Suprapubic skin (tissue), 3 donors: ENCODE measurements around the gene TNFRSF1A.

ENCODE experiments used
- POLR2A ChIP-seq, 2 donors: fragments of 450-650 bp; IDR thresholded peaks; one replicate each; pipeline ENCODE4 v1.6.1; 2017; ENCODE audit warnings: antibody characterized with exemption in 2 of 2, mild to moderate bottlenecking in 2 of 2, moderate library complexity in 2 of 2
- TF ChIP-seq, protein P1 (sequence below), 2 donors: fragments of 200-600 bp in 1 of 2; fragments of 450-650 bp in 1 of 2; sonication (generic) in 1 of 2; IDR thresholded peaks; one replicate each; pipeline ENCODE4 v1.5.1; 2016 to 2019; ENCODE audit warnings: antibody characterized with exemption in 2 of 2, mild to moderate bottlenecking in 1 of 2, moderate library complexity in 1 of 2

DNA sequence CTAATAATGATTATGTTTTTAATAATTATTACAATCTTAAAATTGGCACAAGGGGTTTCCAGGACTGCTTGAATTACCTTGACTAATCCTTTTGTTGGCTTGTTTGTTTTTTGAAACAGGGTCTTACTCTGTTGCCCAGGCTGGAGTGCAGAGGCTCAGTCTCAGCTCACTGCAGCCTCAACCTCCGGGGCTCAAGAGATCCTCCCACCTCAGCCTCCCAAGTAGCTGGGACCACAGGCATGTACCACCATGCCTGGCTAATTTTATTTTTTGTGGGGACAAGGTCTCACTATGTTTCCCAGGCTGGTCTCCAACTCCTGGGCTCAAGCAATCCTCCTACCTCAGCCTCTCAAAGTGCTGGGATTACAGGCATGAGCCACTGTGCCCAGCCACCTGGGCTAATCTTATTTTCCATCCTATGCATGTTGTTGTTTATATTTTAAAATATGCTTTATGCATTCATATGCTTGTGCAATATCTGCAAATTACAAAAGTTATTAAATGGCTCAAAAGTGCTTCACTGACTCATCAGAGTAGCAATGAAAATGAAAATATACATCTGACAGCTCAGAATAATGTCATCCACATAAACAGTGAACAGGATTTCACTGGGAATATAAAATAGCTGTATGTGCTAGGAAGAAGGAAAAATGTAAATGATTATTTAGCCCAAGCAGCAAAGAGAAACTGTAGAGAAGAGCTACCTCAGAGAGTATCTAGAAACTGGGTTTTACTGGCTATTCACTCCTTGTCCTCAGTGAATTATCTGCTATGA lies 56.2 kb downstream of the TNFRSF1A start:
- TF ChIP-seq, protein P1, sequence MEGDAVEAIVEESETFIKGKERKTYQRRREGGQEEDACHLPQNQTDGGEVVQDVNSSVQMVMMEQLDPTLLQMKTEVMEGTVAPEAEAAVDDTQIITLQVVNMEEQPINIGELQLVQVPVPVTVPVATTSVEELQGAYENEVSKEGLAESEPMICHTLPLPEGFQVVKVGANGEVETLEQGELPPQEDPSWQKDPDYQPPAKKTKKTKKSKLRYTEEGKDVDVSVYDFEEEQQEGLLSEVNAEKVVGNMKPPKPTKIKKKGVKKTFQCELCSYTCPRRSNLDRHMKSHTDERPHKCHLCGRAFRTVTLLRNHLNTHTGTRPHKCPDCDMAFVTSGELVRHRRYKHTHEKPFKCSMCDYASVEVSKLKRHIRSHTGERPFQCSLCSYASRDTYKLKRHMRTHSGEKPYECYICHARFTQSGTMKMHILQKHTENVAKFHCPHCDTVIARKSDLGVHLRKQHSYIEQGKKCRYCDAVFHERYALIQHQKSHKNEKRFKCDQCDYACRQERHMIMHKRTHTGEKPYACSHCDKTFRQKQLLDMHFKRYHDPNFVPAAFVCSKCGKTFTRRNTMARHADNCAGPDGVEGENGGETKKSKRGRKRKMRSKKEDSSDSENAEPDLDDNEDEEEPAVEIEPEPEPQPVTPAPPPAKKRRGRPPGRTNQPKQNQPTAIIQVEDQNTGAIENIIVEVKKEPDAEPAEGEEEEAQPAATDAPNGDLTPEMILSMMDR (IDR thresholded peaks at IDR 0.05) = no peak
- TF ChIP-seq POLR2A (IDR thresholded peaks at IDR 0.05) = no peak
